Activated CD8-positive, alpha-beta memory T cell treated with anti-CD3 and anti-CD28 coated beads for 36 hours (primary cell): ENCODE results near the gene STARD9. TPM values are rescaled to one million over a fixed set of nuclear protein-coding genes. Genes with fewer than 3 reads are reported as not detected.
"Not testable (repeated sequence)": the region's sequence is repeated elsewhere in the genome, so short reads cannot be mapped to it uniquely, and the experiment has no call there.

Source experiments
- CTCF ChIA-PET: fragments of 350-600 bp; sonication (Branson Sonifier 250); formaldehyde crosslinking; loops from one replicate; lab custom pipeline; 2021; ENCODE audit warnings: antibody characterized with exemption; lab: Charles Lee
- POLR2A ChIA-PET: fragments of 350-600 bp; sonication (Branson Sonifier 250); formaldehyde crosslinking; loops from one replicate; lab custom pipeline; 2021; ENCODE audit warnings: antibody characterized with exemption; lab: Charles Lee
- total RNA-seq, 2 experiments: library from RNA; stranded (reverse); gene quantifications; one replicate each; pipeline ENCODE4 v1.2.3, GENCODE V29; 2021

STARD9 gene
- total RNA-seq, 2 experiments from 2014 or later = 5.5 to 6.3 TPM

DNA sequence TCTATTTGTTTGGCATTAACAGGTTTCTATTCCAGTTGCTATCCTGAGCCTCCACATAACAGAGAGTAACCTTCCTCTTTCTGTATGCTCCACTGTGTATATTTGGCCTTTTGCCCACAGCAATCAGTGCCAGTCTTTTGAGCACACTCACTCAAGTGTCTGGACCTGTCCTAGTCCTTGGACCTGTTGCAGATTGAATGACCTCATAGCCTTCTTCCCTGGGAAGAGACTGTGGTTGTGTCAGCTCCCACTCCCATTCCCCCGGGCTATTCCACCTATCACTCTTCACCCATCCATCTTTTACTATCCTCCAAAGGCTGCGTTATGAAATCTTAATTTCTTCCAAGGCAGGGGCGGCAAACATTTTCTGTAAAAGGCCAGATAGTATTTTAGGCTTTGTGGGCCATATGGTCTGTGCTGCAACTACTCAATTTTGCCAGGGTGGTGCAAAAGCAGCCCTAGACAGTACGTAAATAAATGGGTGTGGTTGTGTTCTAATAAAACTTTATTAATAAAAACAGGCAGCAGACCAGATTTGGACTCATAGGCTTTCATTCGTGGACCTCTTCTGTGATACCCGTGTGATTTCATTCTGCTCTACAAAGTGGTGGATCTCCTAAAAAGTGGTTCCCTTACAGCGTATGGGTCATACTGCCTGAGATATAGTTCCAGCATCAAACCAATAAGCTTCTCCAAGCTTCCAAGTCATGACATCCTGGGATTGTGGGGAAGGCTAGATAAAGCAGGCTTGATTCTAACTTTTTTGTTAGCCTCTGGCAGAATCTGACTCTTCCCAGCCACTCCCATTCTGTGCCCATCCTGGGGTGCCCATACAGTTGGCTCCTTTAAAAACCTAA, 104.1 kb downstream of the STARD9 start:
- ChIA-PET CTCF (interaction anchor here (1.1 kb wide), 1 partner anchor 63 kb away, joined by 3 read pairs; no protein-coding TSS in a partner anchor), POLR2A (no interaction called here)

DNA sequence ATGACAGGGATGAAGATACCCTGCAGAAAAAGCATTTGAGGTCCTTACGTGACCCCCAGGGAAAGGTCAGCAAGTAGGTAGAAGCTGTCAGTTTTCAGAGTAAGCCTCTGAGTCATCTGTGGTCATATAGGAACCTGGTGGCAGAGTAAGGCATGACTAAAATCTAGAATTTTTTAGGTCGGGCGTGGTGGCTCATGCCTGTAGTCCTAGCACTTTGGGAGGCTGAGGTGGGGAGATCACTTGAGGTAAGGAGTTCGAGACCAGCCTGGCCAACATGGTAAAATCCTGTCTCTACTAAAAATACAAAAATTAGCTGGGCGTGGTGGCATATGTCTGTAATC, 104.7 kb downstream of the STARD9 start:
- POLR2A ChIA-PET = not testable (repeated sequence)

DNA sequence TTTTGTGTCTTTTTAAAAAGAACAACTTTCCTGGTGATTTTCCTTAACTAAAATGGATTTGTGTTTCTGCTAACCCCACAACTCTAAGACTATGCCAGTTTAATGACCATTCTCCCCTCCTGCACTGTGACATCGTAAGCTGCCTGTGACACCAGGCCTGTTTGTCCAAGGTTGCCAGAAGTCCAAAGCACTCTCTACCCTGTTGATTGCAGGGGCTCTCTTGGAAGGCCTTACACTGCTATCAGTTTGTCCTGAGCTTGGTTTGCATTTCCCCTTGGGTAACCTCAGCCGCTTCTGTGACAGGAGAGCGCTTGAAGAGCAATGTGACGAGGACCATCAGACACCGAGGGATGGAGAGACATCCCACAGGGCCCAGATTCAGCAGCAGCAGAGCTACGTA, 105.7 kb downstream of the STARD9 start:
- CTCF ChIA-PET = no interaction called here
- POLR2A ChIA-PET = interaction anchor here (0.5 to 0.6 kb wide), 2 partner anchors 122 to 407 kb away, joined by 3 to 11 read pairs; no protein-coding TSS in a partner anchor

More for the DNA sequence above, 104.7 kb downstream of the STARD9 start:
- CTCF ChIA-PET = not testable (repeated sequence)

DNA sequence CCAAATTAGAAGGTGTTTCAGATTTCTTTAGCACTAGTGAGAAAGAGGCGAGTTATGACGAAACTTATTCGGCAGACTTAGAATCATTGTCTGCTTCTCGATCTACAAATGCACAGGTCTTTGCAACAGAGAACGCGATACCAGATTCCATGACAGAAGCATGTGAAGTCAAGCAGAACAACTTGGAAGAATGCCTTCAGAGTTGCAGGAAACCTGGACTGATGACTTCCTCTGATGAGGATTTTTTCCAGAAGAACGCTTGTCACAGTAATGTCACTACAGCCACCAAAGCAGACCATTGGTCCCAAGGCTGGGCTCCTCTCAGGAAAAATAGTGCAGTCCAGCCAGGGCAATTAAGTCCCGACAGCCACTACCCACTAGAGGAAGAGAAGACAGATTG, 110.9 kb downstream of the STARD9 start:
- ChIA-PET POLR2A (no interaction called here), CTCF (no interaction called here)

DNA sequence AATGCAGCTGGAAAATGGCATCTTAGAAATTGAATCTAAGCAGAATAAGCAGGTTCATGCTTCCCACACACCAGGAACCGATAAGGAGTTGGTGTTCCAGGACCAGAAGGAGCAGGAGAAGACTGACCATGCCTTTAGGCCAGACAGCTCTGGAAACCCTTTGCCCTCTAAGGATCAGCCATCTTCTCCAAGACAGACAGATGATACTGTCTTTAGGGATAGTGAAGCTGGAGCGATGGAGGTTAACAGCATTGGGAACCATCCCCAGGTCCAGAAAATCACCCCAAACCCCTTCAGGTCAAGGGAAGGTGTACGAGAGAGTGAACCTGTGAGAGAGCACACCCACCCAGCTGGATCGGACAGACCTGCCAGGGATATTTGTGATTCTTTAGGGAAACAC, 112.3 kb downstream of the STARD9 start:
- POLR2A ChIA-PET = no interaction called here
- CTCF ChIA-PET = no interaction called here

DNA sequence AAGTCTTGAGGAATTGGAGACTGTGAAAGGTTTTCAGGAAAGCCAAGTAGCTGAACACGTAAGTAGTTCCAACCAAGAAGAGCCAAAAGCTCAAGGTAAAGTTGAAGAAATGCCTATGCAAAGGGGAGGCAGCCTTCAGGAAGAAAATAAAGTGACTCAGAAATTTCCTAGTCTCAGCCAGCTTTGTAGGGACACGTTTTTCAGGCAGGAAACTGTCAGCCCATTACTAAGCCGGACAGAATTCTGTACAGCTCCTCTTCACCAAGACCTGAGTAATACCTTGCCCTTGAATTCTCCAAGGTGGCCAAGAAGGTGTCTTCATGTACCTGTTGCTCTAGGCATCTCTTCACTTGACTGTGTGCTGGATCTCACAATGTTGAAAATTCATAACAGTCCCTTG, 112.9 kb downstream of the STARD9 start:
- CTCF ChIA-PET = no interaction called here
- POLR2A ChIA-PET = no interaction called here

DNA sequence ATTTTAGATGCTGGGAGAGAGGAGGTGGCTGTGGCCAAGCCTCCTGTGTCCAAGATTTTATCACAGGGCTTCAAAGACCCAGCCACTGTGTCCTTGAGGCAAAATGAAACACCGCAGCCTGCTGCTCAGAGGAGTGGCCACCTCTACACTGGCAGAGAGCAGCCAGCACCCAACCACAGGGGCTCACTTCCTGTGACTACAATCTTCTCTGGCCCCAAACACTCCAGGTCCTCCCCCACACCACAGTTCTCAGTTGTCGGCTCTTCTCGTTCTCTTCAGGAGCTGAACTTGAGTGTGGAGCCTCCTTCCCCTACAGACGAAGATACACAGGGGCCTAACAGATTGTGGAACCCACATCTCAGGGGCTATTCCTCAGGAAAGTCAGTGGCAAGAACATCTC, 115.9 kb downstream of the STARD9 start:
- ChIA-PET CTCF (no interaction called here), POLR2A (no interaction called here)

DNA sequence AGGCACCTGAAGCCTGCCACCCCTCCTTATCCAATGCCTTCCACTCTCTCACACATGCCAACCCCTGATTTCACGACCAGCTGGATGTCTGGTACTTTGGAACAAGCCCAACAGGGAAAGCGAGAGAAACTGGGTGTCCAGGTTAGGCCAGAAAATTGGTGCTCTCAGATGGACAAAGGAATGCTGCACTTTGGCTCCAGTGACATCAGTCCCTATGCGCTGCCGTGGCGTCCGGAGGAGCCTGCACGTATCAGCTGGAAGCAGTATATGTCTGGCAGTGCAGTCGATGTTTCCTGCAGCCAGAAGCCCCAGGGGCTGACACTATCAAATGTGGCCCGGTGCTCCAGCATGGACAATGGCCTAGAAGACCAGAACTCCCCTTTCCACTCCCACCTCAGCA, 116.4 kb downstream of the STARD9 start:
- CTCF ChIA-PET = no interaction called here
- POLR2A ChIA-PET = no interaction called here

DNA sequence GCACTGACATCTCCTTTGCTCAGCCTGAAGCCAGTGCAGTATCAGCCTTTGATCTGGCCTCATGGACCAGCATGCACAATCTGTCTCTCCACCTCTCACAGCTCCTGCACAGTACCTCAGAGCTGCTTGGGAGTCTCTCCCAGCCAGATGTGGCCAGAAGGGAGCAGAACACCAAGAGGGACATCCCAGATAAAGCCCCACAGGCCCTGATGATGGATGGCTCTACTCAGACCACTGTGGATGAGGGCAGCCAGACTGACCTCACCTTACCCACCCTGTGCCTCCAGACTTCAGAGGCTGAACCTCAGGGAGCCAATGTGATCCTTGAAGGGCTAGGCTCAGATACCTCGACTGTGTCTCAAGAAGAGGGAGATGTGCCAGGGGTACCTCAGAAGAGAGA, 117.1 kb downstream of the STARD9 start:
- ChIA-PET POLR2A (no interaction called here), CTCF (no interaction called here)

DNA sequence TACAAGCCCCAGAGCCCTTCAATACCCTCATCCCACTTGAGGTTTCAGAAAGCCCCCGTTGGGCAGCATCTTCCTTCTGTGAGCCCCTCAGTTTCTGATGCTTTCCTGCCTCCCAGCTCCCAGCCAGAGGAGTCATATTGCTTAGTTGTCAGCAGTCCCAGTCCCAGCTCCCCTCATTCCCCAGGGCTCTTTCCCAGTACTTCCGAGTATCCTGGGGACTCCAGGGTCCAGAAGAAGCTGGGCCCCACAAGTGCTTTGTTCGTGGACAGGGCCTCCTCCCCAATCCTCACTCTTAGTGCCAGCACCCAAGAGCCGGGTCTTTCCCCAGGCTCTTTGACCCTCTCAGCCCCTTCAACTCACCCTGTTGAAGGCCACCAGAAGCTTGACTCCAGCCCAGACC, 117.6 kb downstream of the STARD9 start:
- CTCF ChIA-PET = no interaction called here
- POLR2A ChIA-PET = no interaction called here

DNA sequence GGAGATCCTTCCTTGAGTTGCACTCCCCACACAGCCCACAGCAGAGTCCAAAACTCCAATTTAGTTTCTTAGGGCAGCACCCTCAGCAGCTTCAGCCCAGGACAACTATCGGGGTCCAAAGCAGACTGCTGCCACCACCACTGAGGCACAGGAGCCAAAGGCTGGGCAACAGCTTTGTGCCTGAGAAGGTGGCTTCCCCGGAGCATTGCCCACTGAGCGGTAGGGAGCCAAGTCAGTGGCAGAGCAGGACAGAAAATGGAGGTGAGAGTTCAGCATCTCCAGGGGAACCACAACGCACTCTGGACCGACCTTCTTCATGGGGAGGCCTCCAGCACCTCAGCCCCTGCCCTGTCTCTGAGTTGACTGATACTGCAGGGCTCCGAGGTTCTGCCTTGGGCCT, 118.1 kb downstream of the STARD9 start:
- ChIA-PET CTCF (no interaction called here), POLR2A (no interaction called here)

DNA sequence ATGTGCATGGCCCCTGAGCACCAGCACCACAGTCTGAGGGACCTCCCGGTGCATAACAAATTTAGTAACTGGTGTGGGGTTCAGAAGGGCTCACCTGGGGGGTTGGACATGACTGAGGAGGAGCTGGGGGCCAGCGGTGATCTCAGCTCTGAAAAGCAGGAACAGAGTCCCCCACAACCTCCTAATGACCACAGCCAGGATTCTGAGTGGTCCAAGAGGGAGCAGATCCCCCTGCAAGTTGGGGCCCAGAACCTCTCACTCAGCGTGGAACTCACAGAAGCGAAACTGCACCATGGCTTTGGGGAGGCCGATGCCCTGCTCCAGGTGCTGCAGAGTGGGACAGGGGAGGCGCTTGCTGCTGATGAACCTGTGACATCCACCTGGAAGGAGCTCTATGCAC, 118.5 kb downstream of the STARD9 start:
- POLR2A ChIA-PET = no interaction called here
- CTCF ChIA-PET = no interaction called here

DNA sequence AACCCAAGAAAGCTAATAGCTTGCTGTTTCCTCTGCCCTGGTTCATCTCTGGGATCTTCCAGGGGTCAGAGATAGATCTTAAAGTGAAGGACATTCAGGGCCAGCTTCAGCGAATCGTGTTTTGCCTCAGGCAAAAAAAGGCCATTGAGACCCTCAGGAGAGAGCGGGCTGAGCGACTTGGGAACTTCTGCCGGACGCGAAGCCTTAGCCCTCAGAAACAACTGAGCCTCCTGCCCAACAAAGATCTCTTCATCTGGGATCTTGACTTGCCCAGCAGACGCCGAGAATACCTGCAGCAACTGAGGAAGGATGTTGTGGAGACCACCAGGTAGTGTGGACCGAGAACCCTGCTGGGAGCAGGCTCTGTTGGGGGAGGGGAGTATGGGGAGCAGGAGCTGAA, 119.0 kb downstream of the STARD9 start:
- CTCF ChIA-PET = no interaction called here
- POLR2A ChIA-PET = no interaction called here

DNA sequence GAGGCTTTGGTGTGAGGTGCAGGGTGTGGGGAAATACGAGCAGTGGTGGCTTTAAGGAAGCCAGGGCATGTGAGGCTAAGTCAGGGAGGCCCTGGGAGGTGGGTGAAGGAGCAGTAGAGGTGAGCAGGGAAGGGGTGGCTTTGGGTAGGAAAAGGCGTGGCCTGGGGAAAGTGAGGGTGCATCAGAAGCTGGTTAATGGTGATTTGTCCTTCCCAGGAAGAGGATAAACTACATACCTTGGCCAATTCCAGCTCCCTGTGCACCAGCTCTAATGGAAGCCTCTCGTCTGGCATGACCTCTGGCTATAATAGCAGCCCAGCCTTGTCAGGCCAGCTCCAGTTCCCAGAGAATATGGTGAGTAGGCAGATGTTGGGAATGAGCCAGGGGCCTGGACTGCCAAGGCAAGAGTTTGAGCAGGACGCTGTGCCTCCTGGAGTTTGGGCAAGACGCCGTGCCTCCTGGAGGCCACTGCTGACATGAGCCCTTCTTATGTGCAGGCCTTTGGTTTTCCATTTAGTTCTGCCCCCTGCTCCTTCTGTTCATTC, 120.2 kb downstream of the STARD9 start:
- ChIA-PET POLR2A (interaction anchor here (0.6 kb wide), 1 partner anchor 117 kb away, joined by 3 read pairs; no protein-coding TSS in a partner anchor), CTCF (no interaction called here)

DNA sequence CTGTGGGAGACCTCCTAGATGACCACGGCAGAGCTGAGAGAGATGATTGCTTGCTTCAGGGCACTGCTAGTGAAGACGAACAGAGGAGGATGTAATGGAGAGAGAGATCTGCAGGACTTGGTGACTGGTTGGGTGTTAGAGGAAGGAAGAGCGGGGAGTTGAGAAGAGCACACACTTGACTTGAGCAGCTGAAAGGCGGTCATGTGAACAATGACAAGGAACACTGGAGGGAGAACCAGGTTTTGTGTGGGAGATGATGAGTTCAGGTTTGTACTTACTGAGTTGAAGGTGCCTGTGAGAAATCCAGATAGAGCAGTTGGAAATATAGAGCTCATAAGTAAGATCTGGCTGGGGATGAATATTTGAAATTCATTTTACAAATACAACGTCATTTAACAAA, 121.2 kb downstream of the STARD9 start:
- CTCF ChIA-PET = no interaction called here
- POLR2A ChIA-PET = no interaction called here

DNA sequence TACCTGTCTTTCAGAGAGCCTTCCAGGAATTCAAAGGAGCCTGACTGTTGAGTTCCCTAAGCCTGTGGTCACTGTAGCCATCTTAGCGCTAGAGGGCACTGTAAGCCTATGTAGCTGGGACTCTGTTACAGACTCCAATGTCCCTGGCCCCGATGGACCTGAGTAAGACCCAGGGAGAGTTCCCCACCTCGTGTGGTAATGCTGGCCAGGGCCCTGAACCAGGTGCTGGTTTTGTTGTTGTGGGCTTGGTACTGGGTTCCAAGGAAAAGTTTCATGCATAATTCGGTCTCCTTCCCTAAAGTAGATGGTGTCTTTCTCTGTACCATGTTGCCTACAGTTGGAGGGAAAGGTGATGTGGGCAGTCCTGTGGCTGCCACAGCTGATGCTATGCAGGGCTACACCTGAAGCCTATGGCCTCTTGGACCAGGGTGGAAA, 129.1 kb downstream of the STARD9 start:
- CTCF ChIA-PET = interaction anchor here (0.6 to 1.3 kb wide), 3 partner anchors 17 to 355 kb away, joined by 3 read pairs; no protein-coding TSS in a partner anchor
- POLR2A ChIA-PET = no interaction called here

DNA sequence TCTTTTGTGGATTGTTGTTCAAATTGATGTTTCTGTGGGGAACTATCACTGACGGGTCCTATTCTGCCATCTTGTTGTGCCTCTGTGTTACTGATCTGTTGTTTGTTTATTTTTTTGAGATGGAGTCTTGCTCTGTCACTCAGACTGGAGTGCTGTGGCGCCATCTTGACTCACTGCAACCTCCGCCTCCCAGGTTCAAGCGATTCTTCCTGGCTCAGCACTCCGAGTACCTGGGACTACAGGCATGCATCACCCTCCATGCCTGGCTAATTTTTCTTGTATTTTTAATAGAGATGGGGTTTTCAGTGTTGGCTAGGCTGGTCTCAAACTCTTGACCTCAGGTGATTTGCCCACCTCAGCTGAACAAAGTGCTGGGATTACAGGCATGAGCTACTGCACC, 129.9 kb downstream of the STARD9 start:
- ChIA-PET CTCF (no interaction called here), POLR2A (interaction anchor here (0.6 kb wide), 1 partner anchor 72 kb away, joined by 3 read pairs; no protein-coding TSS in a partner anchor)

DNA sequence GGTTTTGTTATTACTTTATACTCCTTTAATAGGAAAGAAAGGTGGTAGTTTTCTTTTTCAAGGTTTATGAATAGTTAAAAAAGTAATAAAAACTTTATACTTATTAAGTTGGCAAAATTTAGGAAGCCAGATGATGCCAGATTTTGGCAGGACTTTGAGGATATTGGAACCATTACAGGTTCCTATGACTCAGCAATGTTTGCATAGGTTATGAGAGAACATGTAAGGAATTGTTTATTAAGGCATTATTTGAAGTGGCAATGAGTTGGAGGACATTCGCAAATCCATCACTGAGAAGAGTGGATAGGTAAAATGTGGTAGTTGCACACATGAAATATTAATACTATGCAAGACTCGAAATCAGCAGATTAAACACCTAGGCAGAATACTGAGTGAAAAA, 131.7 kb downstream of the STARD9 start:
- ChIA-PET CTCF (interaction anchor here (1.1 kb wide), 1 partner anchor 219 kb away, joined by 4 read pairs; no protein-coding TSS in a partner anchor), POLR2A (no interaction called here)

DNA sequence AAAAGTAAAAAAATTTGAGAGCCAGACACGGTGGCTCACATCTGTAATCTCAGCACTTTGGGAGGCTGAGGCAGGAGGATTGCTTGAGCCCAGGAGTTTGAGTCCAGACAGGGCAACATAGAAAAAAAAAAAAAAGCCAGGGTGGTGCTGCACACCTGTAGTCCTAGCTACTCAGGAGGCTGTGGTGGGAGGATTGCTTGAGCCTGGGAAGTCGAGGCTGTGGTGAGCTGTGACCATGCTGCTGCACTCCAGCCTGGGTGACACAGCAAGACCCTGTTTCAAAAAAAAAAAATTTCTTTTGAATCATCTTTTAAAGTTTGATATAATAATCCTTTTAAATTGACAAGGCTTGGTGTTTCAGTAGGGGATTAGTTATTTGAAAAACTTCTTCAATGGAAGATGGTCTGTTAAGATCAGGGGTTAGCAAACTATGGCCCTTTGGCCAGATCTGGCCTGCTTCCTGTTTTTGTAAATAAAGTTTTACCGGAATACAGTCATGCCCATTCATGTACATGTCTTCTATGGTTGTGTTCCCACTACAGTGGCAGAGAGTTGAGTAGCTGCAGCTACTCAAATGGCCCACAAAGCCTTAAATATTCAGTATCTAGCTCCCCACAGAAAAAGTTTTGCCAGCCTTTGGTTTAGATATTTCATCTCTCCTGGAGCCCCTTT, 132.6 kb downstream of the STARD9 start:
- CTCF ChIA-PET = no interaction called here

DNA sequence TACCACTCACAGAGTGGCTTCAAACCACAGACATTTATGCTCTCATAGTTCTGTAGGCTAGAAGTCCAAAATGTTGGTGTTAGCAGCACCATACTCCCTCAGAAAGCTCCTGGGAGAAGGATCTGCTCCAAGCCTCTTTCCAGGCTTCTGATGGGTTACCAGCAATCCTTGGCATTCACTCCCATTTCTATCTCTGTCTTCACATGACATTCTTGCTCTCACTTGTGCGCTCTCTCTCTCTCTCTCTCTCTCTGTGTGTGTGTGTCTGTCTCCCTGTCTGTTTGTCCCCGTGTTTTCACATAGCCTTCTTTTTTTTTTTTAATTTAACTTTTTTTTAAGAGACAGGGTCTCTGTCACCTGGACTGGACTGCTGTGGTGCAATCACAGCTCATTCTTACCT, 135.3 kb downstream of the STARD9 start:
- CTCF ChIA-PET = no interaction called here
- POLR2A ChIA-PET = no interaction called here

More for the DNA sequence above, 132.6 kb downstream of the STARD9 start:
- POLR2A ChIA-PET = no interaction called here
